Renal cortex interstitium (tissue), 15 donors: Measurements from ENCODE around the gene COL6A6. TPM values are rescaled to one million over a fixed set of nuclear protein-coding genes. Genes with fewer than 3 reads are reported as not detected.

Source experiments
- DNase-seq, 11 donors: peaks; one replicate each; pipeline ENCODE4 v3.0.0-alpha.2; 2013; ENCODE audit warnings: low read depth in 9 of 11, low spot score in 4 of 11; ENCODE audit errors: extremely low read depth in 1 of 11
- long read RNA-seq, 16 experiments: transcript quantifications; one replicate each; lab custom pipeline, GENCODE V29; 2026
- polyA plus RNA-seq, 3 donors: library from polyadenylated mRNA; unstranded; fragments of 120-200 nt; gene quantifications; one replicate each; pipeline ENCODE4 v1.2.1, GENCODE V29; 2013; ENCODE audit not compliant: insufficient read length in 3 of 3

Gene COL6A6
- 1 to 10 TPM; 1.6 to 2.7 (median 1.8) TPM for polyA plus RNA-seq
- long read RNA-seq, donor 1: 0 reads
- long read RNA-seq, donor 2: 0 reads
- long read RNA-seq, donor 3: 0 reads
- long read RNA-seq, donor 4: 0 reads
- long read RNA-seq, donor 5: 0 reads
- long read RNA-seq, donor 6: 0 reads
- long read RNA-seq, donor 7: 0 reads
- long read RNA-seq, donor 8: 0 reads
- long read RNA-seq, donor 9: 0 reads
- long read RNA-seq, donor 10: 0 reads
- long read RNA-seq, donor 11: 0 reads
- long read RNA-seq, donor 12: 0 reads
- long read RNA-seq, donor 13: 0 reads
- long read RNA-seq, donor 14: 0 reads
- long read RNA-seq, donor 15: 0 reads
- long read RNA-seq, donor 16, partial matches to known transcripts: 72 of 77 reads
- long read RNA-seq, donor 16, other reads (novel, unspliced or antisense): 5 of 77 reads

- peak in 2 of 11 donors; percentile 20 to 22 for DNase-seq
Measured at GRCh38 chr3:130516645-130517512, at the start of gene COL6A6. COL6A6 (plus strand) TSS chr3:130517177; CDS start chr3:130560365, 43,188 bp downstream.

- no peak for DNase-seq
Measured at GRCh38 chr3:130468311-130468710, 48.7 kb upstream of the COL6A6 start.

GRCh38 chr3:130470126-130470525 is 46.9 kb upstream of the COL6A6 start:
- DNase-seq: no peak

- DNase-seq: no peak
Measured at GRCh38 chr3:130473416-130473815, 43.6 kb upstream of the COL6A6 start.

- DNase-seq: peak in 10 of 11 donors; percentile 17 to 50 (median 31)
Measured at GRCh38 chr3:130480736-130481135, 36.2 kb upstream of the COL6A6 start.

- DNase-seq: no peak
Measured at GRCh38 chr3:130488288-130488687, 28.7 kb upstream of the COL6A6 start.

- DNase-seq: no peak
Measured at GRCh38 chr3:130488769-130489450, 28.1 kb upstream of the COL6A6 start.

GRCh38 chr3:130490241-130490640 is 26.7 kb upstream of the COL6A6 start:
- no peak for DNase-seq

- peak in 1 of 11 donors; percentile 8 for DNase-seq
Measured at GRCh38 chr3:130491431-130491830, 25.5 kb upstream of the COL6A6 start.

GRCh38 chr3:130504701-130505100 is 12.3 kb upstream of the COL6A6 start:
- DNase-seq: no peak

GRCh38 chr3:130506031-130506430 is 10.9 kb upstream of the COL6A6 start:
- DNase-seq: no peak

GRCh38 chr3:130507746-130508145 is 9.2 kb upstream of the COL6A6 start:
- DNase-seq: no peak

GRCh38 chr3:130509008-130509407 is 8.0 kb upstream of the COL6A6 start:
- peak in 9 of 11 donors; percentile 22 to 55 (median 34) for DNase-seq

GRCh38 chr3:130514681-130515080 is 2.3 kb upstream of the COL6A6 start:
- no peak for DNase-seq

- no peak for DNase-seq
Measured at GRCh38 chr3:130515755-130516154, 1.2 kb upstream of the COL6A6 start.

- no peak for DNase-seq
Measured at GRCh38 chr3:130517602-130518001, 625 bp downstream of the COL6A6 start.

- DNase-seq: no peak
Measured at GRCh38 chr3:130519754-130520153, 2.8 kb downstream of the COL6A6 start.

GRCh38 chr3:130522399-130522798 is 5.4 kb downstream of the COL6A6 start:
- DNase-seq: no peak

- no peak for DNase-seq
Measured at GRCh38 chr3:130527426-130527825, 10.4 kb downstream of the COL6A6 start.
